NCI-H128 (cell line): Measurements from ENCODE around the gene ZNF624.
A peak's percentile ranks its signal among the peaks of the same experiment; 100 is the strongest.
"Not testable (repeated sequence)": the region's sequence is repeated elsewhere in the genome, so short reads cannot be mapped to it uniquely, and the experiment has no call there.

Experiments used
- DNase-seq: peaks from one replicate; lab custom pipeline; 2025; ENCODE audit not compliant: unreplicated experiment; lab: John Stamatoyannopoulos, UW

ZNF624 gene

DNA sequence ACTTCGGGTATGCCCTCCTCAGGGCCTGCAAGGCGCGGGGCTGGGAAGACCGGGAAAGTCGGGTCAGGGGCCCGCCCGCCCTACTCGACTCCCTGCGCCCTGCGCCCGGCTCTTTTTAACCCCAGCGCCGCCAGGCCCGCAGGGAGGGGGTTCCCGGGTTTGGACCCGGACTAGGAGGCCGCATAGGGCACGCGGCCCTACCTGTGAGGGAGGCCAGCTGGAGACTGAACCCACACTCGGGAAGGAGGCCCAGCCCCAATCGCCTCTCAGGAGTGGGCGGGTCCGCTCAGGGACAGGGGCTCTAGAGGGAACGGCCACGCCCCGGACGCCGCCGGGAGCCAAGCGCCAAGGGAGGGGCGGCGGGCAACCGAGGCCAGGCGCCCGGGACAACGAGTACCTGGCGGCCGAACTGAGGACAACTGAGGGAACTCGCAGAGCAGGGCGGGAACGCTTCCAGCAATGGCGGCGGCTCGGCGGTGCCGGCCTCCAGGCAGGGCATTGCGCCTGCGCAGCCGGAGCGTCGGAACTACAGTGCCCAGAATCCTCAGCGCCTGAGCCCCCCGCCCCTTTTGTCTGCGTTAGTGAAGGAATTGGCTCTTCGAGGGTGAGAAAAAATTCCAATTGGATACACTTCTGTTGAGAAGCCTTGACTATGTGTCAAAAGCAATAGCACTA is at the start of gene ZNF624:
Gene ZNF624 (minus strand): TSS at position 484 of the 675 bp plus-strand sequence.
- DNase-seq = peak; percentile 88

DNA sequence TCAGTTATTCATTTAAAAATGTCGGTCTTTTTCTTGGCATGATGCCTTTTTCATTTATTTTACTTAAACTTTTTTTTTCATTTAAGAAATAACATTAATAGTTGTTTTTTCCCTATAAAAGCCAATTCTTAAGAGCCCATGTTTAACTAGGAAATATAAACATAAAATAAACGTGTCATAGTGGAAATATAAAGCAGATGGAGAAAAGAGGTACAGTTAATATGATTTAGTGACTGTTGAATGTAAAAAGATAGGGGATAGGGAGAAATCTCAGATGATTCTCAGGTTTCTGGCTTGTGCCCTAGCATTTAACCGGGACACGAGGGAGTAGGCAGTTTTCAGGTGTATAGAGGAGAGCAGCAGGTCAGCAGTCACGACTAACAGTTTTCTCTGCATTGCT is 44.0 kb upstream of the ZNF624 start:
- not testable (repeated sequence) for DNase-seq

DNA sequence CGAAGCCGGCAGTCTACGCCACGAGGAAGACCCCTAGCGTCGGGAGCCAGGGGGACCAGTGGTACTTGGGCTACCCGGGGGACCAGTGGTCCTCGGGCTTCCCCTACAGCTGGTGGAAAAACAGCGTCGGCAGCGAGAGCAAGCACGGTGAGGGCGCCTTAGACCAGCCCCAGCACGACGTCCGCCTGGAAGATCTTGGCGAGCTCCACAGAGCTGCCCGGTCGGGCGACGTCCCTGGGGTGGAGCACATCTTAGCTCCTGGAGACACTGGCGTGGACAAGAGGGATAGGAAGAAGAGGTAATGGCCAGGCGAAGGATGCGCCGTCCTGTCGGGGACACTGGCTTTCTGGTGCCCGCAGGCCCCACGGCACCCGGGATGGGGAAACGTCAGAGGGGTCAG is 36.8 kb upstream of the ZNF624 start:
- not testable (repeated sequence) for DNase-seq

DNA sequence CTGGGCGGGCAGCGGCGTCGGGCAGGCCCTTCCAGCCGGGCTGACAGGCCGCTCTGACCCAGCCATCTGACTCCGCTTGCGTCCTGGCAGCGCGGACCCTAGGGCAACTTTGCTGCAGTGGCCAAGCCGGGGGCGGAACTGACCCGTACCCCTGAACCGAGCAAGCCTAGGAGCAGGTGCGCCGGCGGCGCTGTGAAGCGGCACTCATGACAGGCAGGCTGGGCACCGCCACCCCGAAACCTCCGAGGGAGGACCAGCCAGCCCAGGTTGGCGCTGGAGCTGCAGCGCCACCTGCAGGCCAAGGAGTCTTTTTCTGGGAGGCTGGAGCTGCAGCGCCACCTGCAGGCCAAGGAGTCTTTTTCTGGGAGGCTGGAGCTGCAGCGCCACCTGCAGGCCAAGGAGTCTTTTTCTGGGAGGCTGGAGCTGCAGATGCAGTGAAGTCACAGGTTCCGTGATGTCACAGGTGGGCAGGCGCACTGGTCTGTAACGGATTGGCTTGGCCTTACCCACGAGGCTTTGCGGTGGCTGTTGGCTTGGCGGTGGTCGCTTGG is 36.2 kb upstream of the ZNF624 start, which contains the start of gene CCDC144A:
Gene CCDC144A (plus strand): TSS at position 511 of the 551 bp plus-strand sequence. CDS start 160 bp downstream, outside the sequence.
- DNase-seq = not testable (repeated sequence)

DNA sequence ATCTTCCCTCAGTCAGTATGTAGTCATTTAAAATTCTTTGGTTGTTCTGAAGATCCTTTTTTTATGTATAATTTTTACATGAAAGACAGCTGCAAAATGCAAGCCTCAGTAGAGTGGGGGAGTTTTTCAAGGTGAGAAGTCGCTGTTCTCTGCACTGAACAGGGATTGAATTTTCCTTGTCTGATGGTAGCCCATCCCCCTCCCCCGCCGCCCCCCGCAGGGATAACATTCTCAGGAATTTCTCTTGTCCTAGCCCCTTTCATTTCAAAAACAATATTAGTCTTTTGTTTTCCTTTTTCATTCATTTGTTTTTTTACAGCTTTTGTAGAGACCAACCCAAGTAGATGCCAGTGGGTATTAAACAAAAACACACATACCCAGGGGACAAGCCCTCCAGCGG is 33.5 kb upstream of the ZNF624 start:
- not testable (repeated sequence) for DNase-seq

DNA sequence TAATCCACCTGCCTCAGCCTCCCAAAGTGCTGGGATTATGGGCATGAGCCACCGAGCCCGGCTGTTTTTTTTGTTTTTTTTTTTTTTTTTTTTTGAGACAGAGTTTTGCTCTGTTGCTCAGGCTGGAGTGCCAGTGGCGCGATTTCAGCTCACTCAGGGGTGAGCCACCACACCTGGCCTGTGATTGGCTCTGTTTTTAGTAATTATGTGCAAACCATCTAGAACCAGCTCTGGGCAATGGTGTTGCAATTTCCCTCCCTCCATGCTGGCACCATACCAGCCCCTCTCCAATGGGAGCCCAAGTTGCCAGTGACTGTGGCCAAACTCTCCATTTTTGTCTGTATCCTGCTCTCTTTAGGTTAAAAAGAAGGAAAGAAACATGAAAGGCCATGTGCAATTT is 32.4 kb upstream of the ZNF624 start:
- DNase-seq = not testable (repeated sequence)

DNA sequence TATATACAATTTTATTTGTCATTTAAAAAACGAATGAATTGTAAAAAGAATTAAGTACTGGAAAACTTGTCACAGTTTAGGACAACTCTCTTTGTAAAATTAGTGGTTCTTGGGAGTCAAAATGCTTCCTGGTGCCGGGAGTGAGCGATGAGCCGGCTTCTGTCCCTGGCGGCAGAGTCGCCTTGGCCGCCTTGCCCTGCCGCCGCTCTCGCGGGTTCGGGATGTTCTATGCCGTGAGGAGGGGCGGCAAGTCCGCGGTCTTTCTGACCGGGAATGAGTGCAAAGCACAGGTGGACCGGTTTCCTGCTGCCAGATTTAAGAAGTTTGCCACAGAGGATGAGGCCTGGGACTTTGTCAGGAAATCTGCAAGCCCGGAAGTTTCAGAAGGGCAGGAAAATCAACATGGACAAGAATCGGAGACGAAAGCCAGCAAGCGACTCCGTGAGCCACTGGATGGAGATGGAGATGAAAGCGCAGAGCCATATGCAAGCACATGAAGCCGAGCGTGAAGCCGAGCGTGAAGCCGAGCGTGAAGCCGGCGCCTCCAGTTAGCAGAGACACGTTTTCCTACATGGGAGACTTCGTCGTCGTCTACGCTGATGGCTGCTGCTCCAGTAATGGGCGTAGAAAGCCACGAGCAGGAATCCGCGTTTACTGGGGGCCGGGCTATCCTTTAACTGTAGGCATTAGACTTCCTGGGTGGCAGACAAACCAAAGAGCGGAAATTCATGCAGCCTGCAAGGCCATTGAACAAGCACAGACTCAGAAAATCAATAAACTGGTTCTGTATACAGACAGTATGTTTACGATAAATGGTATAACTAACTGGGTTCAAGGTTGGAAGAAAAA is 29.9 kb upstream of the ZNF624 start:
- not testable (repeated sequence) for DNase-seq

DNA sequence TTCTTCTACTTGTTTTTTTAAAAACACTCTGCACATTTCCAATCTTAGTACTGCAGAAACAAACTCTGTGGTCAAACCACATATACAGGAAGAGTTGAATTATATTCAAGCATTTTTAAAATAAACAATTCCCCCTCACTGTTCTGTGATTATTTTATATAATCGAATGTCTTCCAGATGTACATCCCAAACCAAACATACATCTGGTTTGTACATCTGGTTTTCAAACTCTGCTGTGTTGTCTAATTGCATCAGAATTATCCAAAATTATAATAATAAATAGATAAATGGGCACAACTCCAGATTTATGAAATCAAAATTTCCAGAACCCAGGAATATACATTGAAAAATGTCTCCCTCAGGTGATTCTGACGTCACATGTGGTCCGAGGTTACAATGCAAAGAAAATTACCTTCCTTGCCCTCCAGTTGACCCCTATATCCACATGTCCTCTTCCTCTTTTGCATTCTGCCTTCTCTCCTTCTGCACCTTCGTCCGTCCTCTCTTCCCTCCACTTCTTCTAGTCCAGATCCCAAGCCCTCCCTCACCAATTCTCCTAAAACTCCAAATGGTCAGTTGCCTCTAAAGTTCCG is 23.1 kb upstream of the ZNF624 start:
- DNase-seq = no peak

DNA sequence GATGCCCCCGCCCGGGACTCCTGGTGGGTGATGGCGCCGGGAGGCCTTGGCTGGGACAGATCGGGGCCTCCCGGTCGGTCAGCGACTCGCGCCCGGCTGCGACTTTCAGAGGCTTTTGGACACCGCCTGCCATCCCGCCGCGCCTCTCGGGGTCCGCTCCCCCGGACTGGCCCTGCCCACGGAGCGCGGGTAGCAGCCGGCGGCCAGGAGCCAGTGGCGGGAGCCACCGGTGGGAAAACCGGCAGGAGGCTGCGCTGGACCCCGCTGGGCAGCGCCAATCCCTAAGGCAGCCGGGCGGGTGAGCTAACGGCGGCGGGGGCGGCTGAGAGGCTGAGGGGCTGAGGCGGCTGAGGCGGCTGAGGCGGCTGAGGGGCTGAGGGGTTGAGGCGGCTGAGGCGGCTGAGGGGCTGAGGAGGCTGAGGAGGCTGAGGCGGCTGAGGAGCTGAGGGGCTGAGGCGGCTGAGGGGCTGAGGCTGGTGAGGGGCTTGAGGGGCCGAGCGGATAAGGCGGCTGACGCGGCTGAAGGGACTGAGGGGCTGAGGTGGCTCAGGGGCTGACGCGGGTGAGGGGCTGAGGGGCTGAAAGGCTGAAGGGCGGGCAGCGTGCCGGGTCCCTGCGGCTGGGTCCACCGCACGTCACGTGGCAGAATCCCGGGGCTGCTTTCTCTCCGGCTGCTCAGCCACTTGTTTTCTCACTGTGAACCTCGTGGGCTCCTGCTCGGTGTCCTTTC is 13.4 kb upstream of the ZNF624 start:
- not testable (repeated sequence) for DNase-seq

DNA sequence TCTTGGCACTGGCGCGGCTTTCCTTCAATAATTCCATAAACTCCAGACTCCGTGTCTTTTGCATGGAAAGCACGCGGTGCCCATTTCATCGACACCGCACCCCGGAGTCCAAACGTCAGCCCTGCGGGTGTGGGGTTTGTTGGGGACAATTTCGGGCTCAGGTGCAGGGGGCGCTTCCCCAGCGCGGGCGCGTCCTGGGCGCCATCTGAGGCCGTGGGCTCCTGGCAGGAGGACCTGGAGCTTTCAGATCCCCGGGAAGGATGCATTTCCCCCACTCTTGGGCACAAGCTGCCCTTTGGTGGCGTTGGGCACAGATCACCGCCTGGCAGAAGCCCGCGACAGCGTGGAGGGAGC is 12.9 kb upstream of the ZNF624 start:
- DNase-seq = not testable (repeated sequence)

DNA sequence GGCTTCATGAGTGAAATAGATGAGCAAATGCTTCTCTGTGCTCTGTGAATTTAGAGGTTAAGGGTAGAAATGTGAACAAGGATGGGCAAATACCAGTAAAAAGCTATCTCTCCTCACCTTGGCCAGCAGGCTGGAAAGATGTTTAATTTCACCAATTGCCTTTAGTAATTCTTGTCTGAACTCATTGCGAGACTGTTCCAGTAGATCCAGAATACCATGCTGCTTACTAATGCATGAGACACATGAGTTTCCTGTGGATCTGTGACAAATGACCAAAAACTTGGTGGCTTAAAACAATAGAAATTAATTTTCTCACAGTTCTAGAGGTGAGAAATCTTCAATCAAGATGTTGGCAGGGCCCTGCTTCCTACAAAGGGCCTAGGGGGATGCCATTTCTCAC is 9.3 kb upstream of the ZNF624 start:
- DNase-seq = no peak

DNA sequence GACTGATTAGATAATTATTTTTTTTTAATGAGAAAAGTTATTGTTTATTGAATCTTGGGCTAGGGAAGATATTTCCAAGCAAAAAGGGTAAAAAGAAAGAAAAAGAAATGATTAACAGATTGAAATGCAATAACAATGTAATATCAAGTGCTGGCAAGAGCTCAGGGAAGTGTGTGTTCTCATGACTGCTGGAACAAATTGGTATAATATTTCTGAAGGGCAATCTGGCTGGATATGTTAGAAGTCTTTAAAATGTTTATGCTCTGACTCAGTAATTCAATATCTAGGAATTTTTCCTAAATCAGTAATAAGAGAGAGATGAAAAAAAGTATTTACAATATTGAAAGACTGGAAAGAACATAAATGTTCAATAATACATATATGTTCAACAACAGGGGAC is 7.6 kb upstream of the ZNF624 start:
- no peak for DNase-seq

DNA sequence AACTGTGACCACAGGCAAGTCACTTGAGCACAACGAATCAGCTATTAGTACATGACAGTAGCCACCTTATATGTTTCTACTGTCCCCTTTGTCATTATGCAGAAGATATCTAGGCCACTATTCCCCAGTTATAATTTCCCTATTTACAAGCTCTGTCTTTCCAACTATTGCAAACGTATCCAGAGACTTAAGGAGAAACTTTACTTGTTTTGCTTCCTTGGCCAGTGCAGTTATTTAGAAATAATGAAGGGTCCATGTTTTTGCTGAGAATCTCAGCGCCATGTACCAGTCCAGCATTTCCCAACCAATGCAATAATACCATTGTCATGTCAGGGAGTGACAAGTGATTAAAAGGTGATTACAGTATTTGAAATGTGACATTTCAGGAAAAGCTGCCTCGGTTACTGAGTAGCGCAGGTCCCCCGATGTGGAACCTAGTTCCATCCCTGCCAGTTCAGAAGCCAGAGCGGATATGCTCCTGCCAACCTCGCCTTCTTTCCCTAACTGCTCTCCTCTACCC is 743 bp downstream of the ZNF624 start:
- no peak for DNase-seq

DNA sequence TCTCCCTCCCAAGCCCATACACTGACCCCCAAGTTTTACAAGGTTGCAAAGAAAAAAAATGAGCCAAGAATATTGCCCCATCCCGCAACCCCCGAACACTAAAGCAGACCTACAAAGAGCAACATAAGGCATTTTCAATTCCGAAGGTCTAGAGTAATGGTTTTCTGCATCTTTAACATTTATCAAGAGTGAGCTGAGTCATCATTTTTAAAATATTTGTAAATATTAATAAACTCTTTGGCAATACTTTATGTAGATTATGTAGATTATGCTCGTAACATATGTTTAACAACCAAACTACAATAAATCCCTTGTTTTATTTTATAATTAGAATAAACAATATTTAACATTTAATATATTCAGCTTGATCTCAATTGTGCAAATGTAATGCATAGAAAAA is 1.4 kb downstream of the ZNF624 start:
- DNase-seq = no peak

DNA sequence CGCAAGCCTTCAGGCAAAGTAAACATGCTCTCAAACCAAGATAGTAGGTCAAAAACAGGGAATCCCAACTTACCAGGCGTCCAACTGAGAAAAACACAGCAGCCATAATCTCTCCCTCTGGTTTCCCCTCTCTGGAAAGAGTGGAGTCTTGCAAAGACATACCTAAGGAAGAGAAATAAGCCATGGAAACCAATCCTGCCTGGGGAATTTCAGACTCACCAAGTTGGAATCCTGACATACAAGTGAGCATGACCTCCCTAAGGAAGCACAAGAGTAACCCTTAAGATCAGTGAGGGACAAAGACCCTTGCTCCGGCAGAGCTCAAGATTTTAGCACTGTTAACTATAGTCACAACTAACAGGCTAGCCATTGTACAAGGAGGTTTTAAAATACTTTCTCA is 4.1 kb downstream of the ZNF624 start:
- DNase-seq = no peak

DNA sequence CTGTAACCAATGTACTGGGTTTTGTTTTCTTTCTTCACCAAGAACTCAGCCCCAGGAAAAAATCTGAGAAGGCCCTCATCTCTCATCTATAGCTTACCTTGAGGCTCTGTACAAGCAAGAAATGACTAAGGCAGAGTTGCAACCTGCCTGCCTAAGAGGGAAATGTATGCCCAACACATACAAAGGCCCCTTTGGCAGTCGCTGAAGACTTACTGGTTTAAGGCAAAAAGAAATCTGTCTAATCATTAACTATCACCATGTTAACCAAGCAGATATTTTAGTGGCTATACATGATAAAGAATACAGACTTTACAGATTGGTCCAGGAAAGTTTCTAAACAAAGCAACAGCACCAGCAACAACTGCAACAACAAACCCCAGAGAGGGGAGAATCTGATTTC is 14.2 kb downstream of the ZNF624 start:
- no peak for DNase-seq

DNA sequence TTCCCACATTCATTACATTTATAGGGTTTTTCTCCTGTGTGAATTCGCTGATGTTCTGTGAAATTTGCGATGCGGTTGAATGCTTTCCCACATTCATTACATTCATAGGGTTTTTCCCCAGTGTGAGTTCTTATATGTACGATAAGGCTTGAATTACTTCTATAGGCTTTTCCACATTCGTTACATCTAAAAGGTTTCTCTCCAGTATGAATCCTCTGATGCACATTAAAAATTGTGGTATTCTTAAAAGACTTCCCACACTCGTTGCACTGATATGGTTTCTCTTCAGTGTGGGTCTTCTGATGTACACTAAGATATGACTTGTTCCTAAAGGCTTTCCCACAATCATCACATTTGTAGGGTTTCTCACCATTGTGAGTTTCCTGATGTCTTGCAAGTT is 30.4 kb downstream of the ZNF624 start:
- DNase-seq = no peak

DNA sequence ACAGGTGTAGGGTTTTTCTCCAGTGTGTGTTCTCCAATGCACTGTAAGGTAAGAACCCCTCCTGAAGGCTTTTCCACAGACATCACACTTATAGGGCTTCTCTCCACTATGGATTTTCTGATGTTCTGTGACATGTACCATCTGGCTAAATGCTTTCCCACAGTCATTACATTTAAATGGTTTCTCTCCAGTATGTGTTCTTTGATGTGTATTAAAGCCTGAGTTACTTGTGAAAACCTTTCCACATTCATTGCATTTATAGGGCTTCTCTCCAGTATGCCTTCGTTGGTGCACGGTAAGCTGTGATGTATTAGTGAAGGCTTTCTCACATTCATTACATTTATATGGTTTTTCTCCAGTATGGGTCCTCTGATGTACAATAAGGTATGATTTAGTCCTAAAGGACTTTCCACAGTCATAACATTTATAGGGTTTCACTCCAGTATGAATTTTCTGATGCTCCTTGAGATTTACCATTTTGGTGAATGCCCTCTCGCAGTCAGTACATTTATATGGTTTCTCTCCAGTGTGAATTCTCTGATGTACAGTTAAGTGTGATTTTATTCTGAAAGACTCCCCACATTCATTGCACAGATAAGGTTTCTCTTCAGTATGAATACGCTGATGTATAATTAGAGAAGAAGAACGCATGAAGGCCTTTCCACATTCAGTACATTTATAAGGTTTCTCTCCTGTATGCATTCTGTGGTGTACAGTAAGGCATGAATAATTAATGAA is 30.9 kb downstream of the ZNF624 start:
- no peak for DNase-seq

DNA sequence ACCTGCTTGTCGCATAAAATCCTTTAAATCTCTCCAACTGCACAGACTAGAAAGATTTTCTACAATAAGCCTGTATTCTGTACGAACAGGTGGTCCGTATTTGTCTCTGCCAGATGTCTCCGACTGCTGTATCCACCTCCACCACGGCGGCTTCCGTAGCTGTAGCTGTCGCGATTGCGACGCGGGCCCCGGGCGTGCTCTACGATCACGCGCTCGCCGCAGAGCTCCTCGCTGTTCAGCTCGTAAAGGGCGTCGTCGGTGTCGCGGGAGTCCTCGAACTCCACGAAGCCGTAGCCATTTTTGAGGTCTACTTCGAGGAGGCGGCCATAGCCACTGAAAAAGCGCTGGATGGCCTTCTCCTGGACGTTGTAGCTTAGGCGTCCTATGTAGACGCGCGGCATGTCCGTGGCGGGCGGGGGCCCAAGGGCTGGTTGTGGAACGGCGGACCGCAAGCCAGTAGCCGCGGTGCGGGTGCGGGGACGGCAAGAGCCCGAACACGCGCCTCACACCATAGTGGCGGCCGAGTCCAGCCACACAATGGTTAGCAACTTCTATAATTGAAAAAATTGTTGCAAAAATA is 36.1 kb downstream of the ZNF624 start:
- DNase-seq = no peak

DNA sequence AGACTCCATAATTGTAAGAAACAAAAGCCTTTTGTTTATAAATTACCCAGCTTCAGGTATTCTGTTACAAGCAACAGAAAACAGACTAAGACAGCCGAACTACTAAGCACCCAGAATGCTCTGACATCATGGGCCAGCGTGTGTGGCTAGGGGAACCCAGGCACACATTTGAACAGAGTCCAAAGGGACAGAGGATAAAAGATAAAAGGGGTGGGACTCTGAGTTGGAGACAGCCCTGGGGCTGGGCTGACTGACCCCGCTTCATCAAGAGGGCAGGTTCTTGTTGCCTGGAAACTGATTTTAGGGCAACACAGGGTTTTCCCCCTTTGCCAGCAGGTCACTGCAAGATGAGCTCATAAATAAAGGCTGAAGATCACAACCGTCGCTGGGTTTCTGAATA is 54.1 kb downstream of the ZNF624 start:
- DNase-seq = no peak
